Activated naive CD4-positive, alpha-beta T cell treated with anti-CD3 and anti-CD28 coated beads, Interleukin-2, amount 10 ng/mL, durations not matched to agents 7 days and 5 days (primary cell): ENCODE results near the gene CMTM5.
A peak's percentile ranks its signal among the peaks of the same experiment; 100 is the strongest.
"Not testable (repeated sequence)": the region's sequence is repeated elsewhere in the genome, so short reads cannot be mapped to it uniquely, and the experiment has no call there.

Source experiments
- CTCF ChIA-PET: fragments of 350-600 bp; sonication (Branson Sonifier 250); formaldehyde crosslinking; loops from one replicate; lab custom pipeline; 2021; ENCODE audit warnings: antibody characterized with exemption; lab: Charles Lee
- DNase-seq: peaks from one replicate; pipeline ENCODE4 v3.0.0-alpha.2; 2020
- H3K27ac Mint-ChIP-seq: one replicate; pipeline ENCODE4 v1.8.0; 2021; ENCODE audit warnings: mild to moderate bottlenecking, moderate library complexity, mixed read lengths
- H3K27me3 Mint-ChIP-seq: one replicate; pipeline ENCODE4 v1.8.0; 2021; ENCODE audit warnings: mild to moderate bottlenecking, mixed read lengths
- H3K36me3 Mint-ChIP-seq: one replicate; pipeline ENCODE4 v1.8.0; 2021; ENCODE audit warnings: mixed read lengths
- H3K4me1 Mint-ChIP-seq: one replicate; pipeline ENCODE4 v1.8.0; 2021; ENCODE audit warnings: mixed read lengths
- H3K4me3 Mint-ChIP-seq: one replicate; pipeline ENCODE4 v1.8.0; 2021; ENCODE audit warnings: mild to moderate bottlenecking, moderate library complexity, mixed read lengths
- H3K9me3 Mint-ChIP-seq: one replicate; pipeline ENCODE4 v1.8.0; 2021; ENCODE audit warnings: mixed read lengths

Gene CMTM5

DNA sequence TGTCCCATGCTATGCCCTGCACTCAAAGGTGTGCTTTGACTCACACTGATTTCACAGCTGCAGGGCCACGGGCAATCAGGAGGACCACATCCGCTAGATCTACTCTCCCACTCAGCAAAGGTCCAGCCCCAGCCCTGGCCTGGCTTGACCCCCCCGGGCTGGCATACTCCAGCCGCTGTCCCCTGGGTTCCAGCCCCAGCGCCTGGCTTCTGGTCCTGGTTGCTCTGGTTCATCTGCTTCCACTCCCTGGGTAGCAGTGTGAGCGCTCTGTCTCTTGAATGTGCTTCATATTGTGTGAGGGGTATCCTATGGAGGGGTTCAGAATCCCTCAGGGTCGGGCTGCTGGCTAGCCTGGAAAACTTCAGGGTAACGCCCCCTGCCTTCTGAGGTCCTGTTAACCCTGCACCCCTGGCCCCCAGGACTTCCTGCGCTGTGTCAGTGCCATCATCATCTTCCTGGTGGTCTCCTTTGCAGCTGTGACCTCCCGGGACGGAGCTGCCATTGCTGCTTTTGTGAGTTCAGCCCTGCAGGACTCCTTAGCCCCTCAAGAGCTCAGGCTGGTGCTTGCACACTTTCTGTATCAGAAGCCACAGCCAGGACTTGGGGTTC, 1.9 kb downstream of the CMTM5 start:
- no peak overlapping the region for H3K4me3 Mint-ChIP-seq
- CTCF ChIA-PET = interaction anchor here (1.0 to 3.9 kb wide), 9 partner anchors 9 to 258 kb away, joined by 3 to 33 read pairs (median 13); partner anchors contain the start of gene PABPN1
- no peaks in the 10 kb centered on the region for H3K36me3 Mint-ChIP-seq
- H3K4me1 Mint-ChIP-seq = no peaks in the 10 kb centered on the region
- H3K9me3 Mint-ChIP-seq = no peaks in the 10 kb centered on the region
- H3K27ac Mint-ChIP-seq = no peak overlapping the region
- peaks cover 53% of the 10 kb centered on the region for H3K27me3 Mint-ChIP-seq
- no peak for DNase-seq

DNA sequence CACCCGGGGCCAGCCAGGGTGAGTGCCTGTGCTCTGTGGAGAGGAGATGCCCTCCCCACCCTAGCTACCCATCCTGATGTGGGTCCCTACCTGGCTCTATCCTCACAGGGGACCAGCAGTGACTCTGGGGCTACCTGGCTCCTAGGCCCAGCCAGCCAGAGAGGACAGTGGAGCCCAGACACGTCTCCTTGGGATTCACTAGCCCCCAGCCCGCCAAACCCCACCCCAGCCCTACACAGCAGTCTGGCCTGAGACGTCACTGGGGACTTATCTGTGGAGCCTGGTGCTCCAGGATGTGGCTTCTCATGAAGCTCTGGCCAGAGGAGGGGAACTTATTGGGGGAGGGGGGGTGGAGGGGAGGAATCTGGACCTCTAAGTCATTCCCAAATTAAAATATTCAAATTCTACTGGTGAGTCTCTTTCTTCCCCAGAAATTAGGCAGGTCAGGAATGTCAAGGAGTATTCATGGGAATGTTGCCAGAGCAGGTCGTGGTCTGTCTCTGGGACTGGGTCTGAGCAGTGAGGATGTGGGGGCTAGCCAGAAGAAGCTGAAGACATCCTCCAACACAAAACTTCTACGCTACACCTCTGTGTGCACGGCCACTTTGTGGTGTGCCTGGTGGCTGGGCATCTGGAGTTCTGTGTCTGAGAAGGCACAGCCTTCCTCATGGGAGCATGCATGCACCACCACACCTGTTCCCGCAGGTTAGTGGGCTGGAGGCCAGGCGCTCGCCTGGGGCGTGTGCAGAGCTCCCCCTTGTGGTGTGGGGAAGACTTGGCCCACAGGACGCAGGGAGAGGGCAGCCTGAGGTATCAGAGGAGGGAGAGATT, 2.7 kb downstream of the CMTM5 start:
- Mint-ChIP-seq H3K27ac (no peak overlapping the region), H3K9me3 (no peaks in the 10 kb centered on the region), H3K27me3 (peaks cover 58% of the 10 kb centered on the region), H3K36me3 (no peaks in the 10 kb centered on the region), H3K4me3 (no peak overlapping the region), H3K4me1 (no peaks in the 10 kb centered on the region)
- DNase-seq = peak; percentile 76
- CTCF ChIA-PET = interaction anchor here (0.7 to 3.9 kb wide), 27 partner anchors 10 to 311 kb away, joined by 3 to 33 read pairs (median 5); partner anchors contain the start of genes AP1G2, HOMEZ and PABPN1

DNA sequence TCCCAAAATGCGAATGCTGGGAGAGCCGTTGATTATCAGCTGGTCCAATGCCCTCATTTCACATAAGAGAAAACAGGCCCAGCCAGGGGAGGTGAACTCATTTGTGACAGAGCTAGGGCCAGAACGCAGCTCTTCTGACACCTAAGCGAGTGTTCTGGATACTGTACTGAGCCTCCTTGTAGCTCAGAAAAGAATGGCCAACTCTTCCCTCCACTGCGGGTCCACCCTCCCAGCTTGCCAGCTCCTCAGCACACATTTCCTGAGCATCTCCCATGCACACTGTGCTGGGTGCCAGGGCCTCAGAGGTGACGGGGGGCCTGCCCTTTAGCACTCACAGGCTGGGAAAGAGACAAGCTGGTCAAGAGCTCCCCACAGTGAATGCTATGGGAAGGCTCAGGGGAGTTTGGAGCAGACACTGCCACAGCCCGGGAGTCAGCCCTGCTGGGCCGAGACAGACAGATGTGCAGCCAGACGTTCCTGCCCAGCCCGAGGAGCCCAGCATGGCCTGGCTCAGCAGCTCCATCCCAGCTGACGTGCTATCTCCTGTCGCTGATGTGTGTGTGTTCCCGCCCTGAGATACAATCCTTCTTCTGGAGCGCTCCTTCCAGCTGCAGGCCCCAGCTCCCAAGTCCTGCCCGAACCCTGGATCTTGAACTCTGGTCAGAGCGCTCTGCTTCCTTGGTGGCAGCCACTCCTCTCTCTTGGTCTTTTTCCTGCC, 3.5 kb downstream of the CMTM5 start:
- no peak for DNase-seq
- Mint-ChIP-seq H3K9me3 (no peaks in the 10 kb centered on the region), H3K27me3 (peaks cover 59% of the 10 kb centered on the region), H3K4me3 (no peak overlapping the region), H3K36me3 (no peaks in the 10 kb centered on the region), H3K27ac (no peak overlapping the region), H3K4me1 (no peaks in the 10 kb centered on the region)
- CTCF ChIA-PET = interaction anchor here (0.6 to 3.9 kb wide), 27 partner anchors 9 to 312 kb away, joined by 3 to 33 read pairs (median 5); partner anchors contain the start of genes AP1G2, HOMEZ and PABPN1

DNA sequence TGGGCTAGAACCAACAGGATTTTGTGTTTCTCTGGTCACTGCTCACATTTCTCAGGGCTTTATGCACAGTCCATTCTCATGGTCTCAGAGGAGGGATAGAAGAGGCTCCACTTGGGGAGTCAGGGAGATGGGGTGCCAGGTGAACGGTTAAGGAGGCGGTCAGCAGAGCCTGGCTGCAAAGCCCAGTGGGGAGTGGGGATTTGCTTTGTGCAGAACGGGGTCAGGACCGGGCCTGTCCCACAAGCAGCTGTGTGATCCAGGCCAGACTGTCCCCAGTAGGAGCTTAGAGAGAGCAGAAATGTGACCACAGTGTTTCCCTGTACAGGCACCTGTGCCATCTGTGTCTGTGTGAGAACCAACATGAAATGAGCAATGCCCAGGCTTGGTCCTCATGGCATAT, 4.1 kb downstream of the CMTM5 start:
- Mint-ChIP-seq H3K4me3 (no peak overlapping the region), H3K9me3 (no peaks in the 10 kb centered on the region), H3K36me3 (no peaks in the 10 kb centered on the region), H3K27me3 (peaks cover 59% of the 10 kb centered on the region), H3K4me1 (no peaks in the 10 kb centered on the region), H3K27ac (peak overlapping the region; percentile 64)
- no peak for DNase-seq
- CTCF ChIA-PET = interaction anchor here (0.7 to 3.9 kb wide), 17 partner anchors 8 to 312 kb away, joined by 3 to 33 read pairs (median 6); partner anchors contain the start of genes HOMEZ and PABPN1

DNA sequence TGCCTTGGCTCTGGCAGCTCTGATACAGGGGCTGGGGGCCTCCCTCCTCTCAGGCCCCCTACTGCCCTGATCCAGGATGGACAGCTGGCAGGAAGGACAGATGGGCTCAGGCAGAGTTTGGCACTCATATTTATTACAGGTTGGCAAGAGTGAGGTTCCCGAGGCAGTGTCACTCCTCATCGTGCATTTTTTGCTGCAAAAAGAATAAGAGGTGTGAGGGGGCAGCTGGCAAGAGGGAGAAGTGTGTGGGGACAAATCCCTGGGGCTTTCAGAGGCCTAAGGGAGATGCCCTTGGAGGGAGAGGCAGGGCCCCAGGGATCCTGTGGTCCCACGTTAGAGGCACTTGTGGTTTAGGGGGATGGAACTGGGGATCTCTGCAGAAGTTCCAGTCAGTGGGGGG, 5.0 kb downstream of the CMTM5 start:
- H3K4me1 Mint-ChIP-seq = no peaks in the 10 kb centered on the region
- no peaks in the 10 kb centered on the region for H3K36me3 Mint-ChIP-seq
- no peak for DNase-seq
- CTCF ChIA-PET = interaction anchor here (0.6 to 3.9 kb wide), 7 partner anchors 12 to 1387 kb away, joined by 3 to 31 read pairs (median 4); no protein-coding TSS in a partner anchor
- no peaks in the 10 kb centered on the region for H3K9me3 Mint-ChIP-seq
- peaks cover 53% of the 10 kb centered on the region for H3K27me3 Mint-ChIP-seq
- H3K27ac Mint-ChIP-seq = no peak overlapping the region
- H3K4me3 Mint-ChIP-seq = no peak overlapping the region

DNA sequence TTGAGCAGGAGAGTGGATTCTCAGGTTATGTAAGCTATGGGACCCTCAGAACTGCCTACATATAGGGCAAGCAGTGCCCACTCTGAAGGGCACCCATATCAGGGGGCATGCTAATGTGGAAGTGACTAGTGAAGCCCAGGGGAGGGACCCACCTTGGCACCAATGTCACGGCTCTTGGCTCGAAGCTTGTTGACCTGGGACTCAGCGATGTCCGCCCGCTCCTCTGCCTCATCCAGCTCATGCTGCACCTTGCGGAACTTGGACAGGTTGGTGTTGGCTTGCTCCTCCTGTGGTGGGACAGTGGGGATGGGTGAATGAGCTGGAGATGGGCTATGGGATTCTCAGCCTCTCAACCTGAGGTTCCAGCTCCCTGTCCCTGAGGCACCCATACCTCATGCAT, 5.4 kb downstream of the CMTM5 start:
- Mint-ChIP-seq H3K9me3 (no peaks in the 10 kb centered on the region), H3K27me3 (peaks cover 49% of the 10 kb centered on the region), H3K4me1 (no peaks in the 10 kb centered on the region), H3K27ac (no peak overlapping the region), H3K36me3 (no peaks in the 10 kb centered on the region), H3K4me3 (no peak overlapping the region)
- CTCF ChIA-PET = interaction anchor here (0.6 to 1.5 kb wide), 5 partner anchors 11 to 1387 kb away, joined by 3 to 6 read pairs (median 4); no protein-coding TSS in a partner anchor
- DNase-seq = no peak

DNA sequence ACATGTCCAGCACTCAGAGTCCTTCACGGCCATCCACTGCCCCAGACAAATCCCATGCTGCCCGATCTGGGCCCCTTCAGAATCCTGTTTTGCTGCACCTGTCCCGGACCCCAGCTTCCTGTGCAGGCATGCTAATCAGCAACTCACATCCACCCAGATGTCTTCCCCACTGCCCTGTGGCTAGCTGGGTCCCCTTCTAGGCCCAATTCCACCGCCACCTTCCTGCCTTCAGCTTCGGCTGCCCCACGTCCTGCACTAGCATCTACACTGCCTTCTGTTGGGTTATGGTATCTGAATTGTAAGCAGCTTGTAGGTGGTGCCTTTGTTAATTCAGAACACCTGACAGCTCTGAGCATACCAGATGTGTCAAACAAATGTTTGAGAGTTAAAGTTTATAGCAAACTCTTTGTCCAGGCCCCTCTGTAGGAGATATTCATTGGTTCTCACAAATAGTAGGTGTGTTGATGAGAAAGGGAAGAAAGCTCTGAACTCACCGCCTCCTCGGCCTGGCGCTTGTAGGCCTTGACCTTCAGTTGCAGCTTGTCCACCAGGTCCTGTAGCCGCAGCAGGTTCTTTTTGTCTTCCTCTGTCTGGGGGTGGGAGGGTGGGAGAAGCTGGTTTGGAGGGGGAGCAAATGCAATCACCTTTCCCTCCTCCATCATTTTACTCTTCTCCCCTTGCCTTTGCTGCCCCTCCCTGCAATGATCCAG, 6.0 kb downstream of the CMTM5 start:
- no peaks in the 10 kb centered on the region for H3K36me3 Mint-ChIP-seq
- CTCF ChIA-PET = interaction anchor here (1.2 to 1.6 kb wide), 5 partner anchors 11 to 262 kb away, joined by 3 to 6 read pairs (median 3); no protein-coding TSS in a partner anchor

DNA sequence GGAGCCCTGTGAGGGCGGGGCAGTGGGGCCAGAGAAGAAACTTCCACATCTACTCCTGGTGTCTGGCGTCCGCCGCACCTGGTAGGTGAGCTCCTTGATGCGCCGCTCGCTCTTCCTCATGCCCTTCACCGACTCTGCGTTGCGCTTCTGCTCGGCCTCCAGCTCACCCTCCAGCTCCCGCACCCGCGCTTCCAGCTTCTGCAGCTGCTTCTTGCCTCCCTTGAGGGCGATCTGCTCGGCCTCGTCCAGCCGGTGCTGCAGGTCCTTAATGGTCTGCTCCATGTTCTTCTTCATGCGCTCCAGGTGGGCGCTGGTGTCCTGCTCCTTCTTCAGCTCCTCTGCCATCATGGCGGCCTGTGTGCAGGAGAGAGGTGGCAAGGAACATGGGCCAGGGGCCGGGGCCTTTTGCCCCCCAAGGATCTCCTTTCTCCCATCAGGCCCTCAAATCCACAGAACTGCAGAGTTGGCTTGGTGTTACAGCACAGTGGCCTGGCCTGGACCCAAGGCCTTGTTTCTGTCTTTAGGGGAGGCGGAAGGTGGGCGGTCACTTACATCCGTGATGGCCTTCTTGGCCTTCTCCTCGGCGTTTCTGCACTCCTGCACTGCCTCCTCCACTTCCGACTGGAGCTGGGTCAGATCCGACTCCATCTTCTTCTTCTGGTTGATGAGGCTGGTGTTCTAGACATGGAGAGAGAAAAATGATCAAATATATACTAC, 7.7 kb downstream of the CMTM5 start:
- no peaks in the 10 kb centered on the region for H3K4me1 Mint-ChIP-seq
- DNase-seq = no peak
- no peak overlapping the region for H3K27ac Mint-ChIP-seq
- H3K27me3 Mint-ChIP-seq = peaks cover 42% of the 10 kb centered on the region
- CTCF ChIA-PET = interaction anchor here (0.7 to 1.6 kb wide), 2 partner anchors 92 to 1671 kb away, joined by 3 read pairs; no protein-coding TSS in a partner anchor
- no peaks in the 10 kb centered on the region for H3K9me3 Mint-ChIP-seq
- no peaks in the 10 kb centered on the region for H3K36me3 Mint-ChIP-seq
- no peak overlapping the region for H3K4me3 Mint-ChIP-seq

More for the DNA sequence above, 6.0 kb downstream of the CMTM5 start:
- H3K27me3 Mint-ChIP-seq = peaks cover 44% of the 10 kb centered on the region
- no peak overlapping the region for H3K4me3 Mint-ChIP-seq
- H3K27ac Mint-ChIP-seq = no peak overlapping the region
- no peaks in the 10 kb centered on the region for H3K4me1 Mint-ChIP-seq
- H3K9me3 Mint-ChIP-seq = no peaks in the 10 kb centered on the region
- DNase-seq = no peak

DNA sequence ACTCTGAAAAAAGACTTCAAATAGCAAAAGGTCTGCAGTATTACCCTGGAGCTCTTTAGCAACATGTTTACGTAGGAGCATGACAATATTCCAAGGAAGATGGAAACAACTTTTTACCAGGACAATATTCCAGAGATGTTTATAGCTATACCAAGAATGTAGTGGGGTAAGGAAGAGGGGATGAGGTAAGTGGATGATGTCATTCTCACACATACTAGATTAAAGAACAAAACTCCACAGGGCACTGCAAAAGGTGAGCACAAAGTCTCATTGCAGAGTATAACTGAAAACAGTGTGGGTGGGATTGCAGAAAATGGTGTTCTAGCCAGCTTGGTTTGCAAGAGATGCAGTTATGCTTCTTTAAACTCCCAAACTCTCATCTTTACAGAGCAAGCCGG, 8.4 kb downstream of the CMTM5 start:
- Mint-ChIP-seq H3K4me1 (no peaks in the 10 kb centered on the region), H3K36me3 (no peaks in the 10 kb centered on the region), H3K4me3 (no peak overlapping the region), H3K27ac (no peak overlapping the region), H3K27me3 (peaks cover 37% of the 10 kb centered on the region), H3K9me3 (no peaks in the 10 kb centered on the region)
- CTCF ChIA-PET = interaction anchor here (1.2 kb wide), 1 partner anchor 8 kb away, joined by 3 read pairs; the partner anchor contains the start of gene CMTM5
- DNase-seq = no peak

DNA sequence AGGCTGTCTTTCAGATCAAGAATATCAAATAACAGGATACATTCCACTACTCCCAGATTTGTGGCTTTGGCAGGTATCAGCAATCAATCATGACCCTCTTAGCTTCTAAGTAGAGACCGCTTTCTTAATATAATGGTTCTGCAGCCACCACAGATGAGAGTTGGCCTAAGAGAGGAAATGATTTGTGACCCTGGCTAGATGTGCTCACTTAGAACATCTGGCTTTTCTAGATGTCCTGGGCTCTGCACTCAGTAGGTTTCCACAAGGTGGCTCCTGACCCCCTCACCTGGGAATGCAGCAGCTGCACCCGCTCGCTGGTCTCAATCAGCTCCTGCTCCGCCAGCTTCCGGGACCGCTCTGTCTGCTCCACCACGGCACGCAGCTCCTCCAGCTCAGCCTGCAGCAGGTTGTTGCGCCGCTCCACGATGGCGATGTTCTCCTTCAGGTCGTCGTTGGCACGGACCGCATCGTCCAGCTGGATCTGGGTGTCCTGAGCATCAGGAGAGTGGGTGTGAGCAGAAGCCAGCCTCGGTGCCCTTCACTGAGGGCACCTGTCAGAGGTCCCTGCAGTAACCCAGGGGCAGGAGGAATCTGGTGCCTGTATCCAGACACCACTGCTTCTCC, 8.9 kb downstream of the CMTM5 start:
- CTCF ChIA-PET = interaction anchor here (1.2 kb wide), 1 partner anchor 9 kb away, joined by 3 read pairs; the partner anchor contains the start of gene CMTM5
- H3K36me3 Mint-ChIP-seq = no peaks in the 10 kb centered on the region
- no peaks in the 10 kb centered on the region for H3K9me3 Mint-ChIP-seq
- H3K27ac Mint-ChIP-seq = no peak overlapping the region
- H3K4me3 Mint-ChIP-seq = no peak overlapping the region
- H3K4me1 Mint-ChIP-seq = no peaks in the 10 kb centered on the region
- no peak for DNase-seq
- peaks cover 35% of the 10 kb centered on the region for H3K27me3 Mint-ChIP-seq

DNA sequence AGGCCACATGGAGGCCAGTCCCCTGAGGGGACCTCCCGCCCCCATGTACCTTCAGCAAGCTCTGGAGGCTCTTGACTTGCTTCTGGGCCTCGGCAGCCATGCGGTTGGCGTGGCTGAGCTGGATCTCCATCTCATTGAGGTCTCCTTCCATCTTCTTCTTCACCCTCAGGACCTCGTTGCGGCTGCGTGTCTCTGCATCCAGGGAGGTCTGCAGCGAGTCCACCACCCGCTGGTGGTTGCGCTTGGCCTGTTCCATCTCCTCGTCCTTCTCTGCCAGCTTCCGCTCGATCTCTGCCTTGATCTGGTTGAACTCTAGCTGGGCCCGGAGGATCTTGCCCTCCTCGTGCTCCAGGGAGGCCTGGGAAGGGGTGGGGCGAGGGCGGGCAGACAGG, 9.4 kb downstream of the CMTM5 start:
- peaks cover 33% of the 10 kb centered on the region for H3K27me3 Mint-ChIP-seq
- not testable (repeated sequence) for H3K9me3 Mint-ChIP-seq, DNase-seq, H3K4me1 Mint-ChIP-seq, H3K27ac Mint-ChIP-seq, H3K4me3 Mint-ChIP-seq, H3K36me3 Mint-ChIP-seq
- CTCF ChIA-PET = interaction anchor here (1.2 kb wide), 1 partner anchor 9 kb away, joined by 3 read pairs; the partner anchor contains the start of gene CMTM5

DNA sequence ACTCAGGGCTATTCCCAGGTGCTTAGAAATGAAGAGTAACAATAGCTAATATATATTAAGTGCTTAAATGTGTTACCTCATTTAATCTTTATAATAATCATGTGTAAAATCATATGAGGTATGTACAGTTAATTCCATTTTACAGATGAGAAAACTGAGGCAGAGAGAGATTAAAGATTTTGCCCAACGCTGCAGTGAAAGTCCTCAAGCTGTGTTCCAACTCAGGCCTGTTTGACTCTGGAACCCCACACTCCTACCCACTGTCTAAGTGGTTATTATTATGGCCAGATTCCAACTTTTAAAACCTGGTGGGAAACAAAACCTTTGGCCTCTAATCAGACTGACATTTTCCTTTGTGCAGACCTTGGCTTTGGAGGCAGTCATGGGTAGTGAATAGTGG, 10.2 kb downstream of the CMTM5 start:
- Mint-ChIP-seq H3K4me1 (no peaks in the 10 kb centered on the region), H3K36me3 (no peaks in the 10 kb centered on the region), H3K9me3 (no peaks in the 10 kb centered on the region), H3K27ac (no peak overlapping the region), H3K4me3 (no peak overlapping the region), H3K27me3 (peaks cover 27% of the 10 kb centered on the region)
- DNase-seq = no peak
- CTCF ChIA-PET = no interaction called here
